Breast epithelium (tissue), 4 donors: ENCODE results near the gene CHCHD6. TPM values are rescaled to one million over a fixed set of nuclear protein-coding genes. Genes with fewer than 3 reads are reported as not detected.

ENCODE experiments used
- DNase-seq, 2 donors: peaks; one replicate each; pipeline ENCODE4 v3.0.0-alpha.2; 2019; ENCODE audit warnings: low spot score in 2 of 2
- H3K27ac ChIP-seq, 2 donors: fragments of 200-600 bp; sonication (generic) in 1 of 2; one replicate each; pipeline ENCODE4 v1.5.1; 2016 to 2019; ENCODE audit warnings: mild to moderate bottlenecking in 1 of 2
- H3K27me3 ChIP-seq, 2 donors: fragments of 200-600 bp; sonication (generic) in 1 of 2; one replicate each; pipeline versions ENCODE4 v1.5.1 to v1.6.0; 2017 to 2019; ENCODE audit warnings: control low read depth in 1 of 2, mild to moderate bottlenecking in 1 of 2
- H3K36me3 ChIP-seq: fragments of 200-600 bp; one replicate; pipeline ENCODE4 v1.5.1; 2019
- H3K4me1 ChIP-seq, 2 donors: fragments of 200-600 bp; sonication (generic); one replicate each; pipeline ENCODE4 v1.5.1; 2016 to 2019; ENCODE audit warnings: control low read depth in 1 of 2
- H3K4me3 ChIP-seq, 3 donors: fragments of 200-600 bp; sonication (generic); 1 replicate in 2 of 3; 2 replicates in 1 of 3; pipeline ENCODE4 v1.5.1; 2016 to 2019; ENCODE audit warnings: mild to moderate bottlenecking in 3 of 3, moderate library complexity in 2 of 3
- H3K9me3 ChIP-seq, 2 donors: fragments of 200-600 bp; sonication (generic) in 1 of 2; one replicate each; pipeline ENCODE4 v1.5.1; 2016 to 2019; ENCODE audit warnings: control low read depth in 1 of 2
- POLR2A ChIP-seq: fragments of 450-650 bp; IDR thresholded peaks from one replicate; pipeline ENCODE4 v1.6.1; 2016; ENCODE audit warnings: antibody characterized with exemption, mild to moderate bottlenecking, moderate library complexity
- POLR2AphosphoS5 ChIP-seq, 3 donors: sonication (generic); formaldehyde crosslinking; IDR thresholded peaks; one replicate each; pipeline ENCODE4 v1.6.1; 2017; ENCODE audit warnings: antibody characterized with exemption in 3 of 3
- intact Hi-C: fragments of 100-400 bp; cut with DNase I; formaldehyde crosslinking; loops from one replicate; pipeline ENCODE4 v1.15.1; 2023; ENCODE audit warnings: low total_unique reads
- total RNA-seq, 3 donors: library from RNA; depleted of rRNA; stranded (reverse); fragments of >200 nt; gene quantifications; one replicate each; pipeline ENCODE4 v1.1.0, GENCODE V29; 2016
- TF ChIP-seq, protein P1 (sequence below), 3 donors: fragments of 450-650 bp; IDR thresholded peaks; one replicate each; pipeline ENCODE4 v1.5.1; 2016 to 2017; ENCODE audit warnings: antibody characterized with exemption in 3 of 3, mild to moderate bottlenecking in 3 of 3, moderate library complexity in 3 of 3

The CHCHD6 gene
- total RNA-seq, 3 donors from 2014 or later: 12.2 to 21.2 (median 19.3) TPM

DNA sequence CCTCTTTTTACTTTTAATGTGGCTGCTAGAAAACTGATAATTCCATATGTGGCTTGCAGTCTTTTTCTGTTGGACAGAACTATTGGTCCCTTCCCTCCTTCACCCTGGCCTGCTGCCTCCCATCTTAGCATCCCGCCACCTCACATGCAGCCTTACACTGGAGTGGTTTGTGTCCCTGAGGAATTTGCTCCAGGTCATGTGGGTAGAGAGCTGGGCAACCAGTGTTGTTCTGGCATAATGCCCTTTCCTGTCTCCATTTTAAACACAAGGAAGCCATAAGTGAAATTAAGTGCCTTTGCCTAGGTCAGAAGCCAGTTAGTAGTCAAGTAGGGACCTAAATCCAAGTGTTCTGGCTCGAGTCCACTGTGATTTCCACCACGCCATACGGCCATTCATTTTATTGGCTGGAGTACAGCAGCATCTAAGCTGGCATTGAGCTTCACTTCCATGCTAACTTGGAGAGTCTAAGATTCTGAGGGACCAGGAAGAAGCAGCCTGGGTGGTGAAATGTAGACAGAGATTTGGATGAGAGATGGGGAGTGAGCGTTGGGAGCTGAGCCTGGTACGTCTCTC lies 232.9 kb downstream of the CHCHD6 start:
- Histone ChIP-seq H3K4me1 (peaks cover 0 to 3% of the 10 kb centered on the region in 2 donors), H3K9me3 (no peaks in the 10 kb centered on the region), H3K4me3 (no peak overlapping the region), H3K36me3 (no peaks in the 10 kb centered on the region), H3K27me3 (no peaks in the 10 kb centered on the region), H3K27ac (no peak overlapping the region)
- DNase-seq: no peak
- intact Hi-C loops: no loop called here
- TF ChIP-seq POLR2AphosphoS5 (IDR thresholded peaks at IDR 0.05) (no peak), POLR2A (no peak)
- TF ChIP-seq, protein P1, sequence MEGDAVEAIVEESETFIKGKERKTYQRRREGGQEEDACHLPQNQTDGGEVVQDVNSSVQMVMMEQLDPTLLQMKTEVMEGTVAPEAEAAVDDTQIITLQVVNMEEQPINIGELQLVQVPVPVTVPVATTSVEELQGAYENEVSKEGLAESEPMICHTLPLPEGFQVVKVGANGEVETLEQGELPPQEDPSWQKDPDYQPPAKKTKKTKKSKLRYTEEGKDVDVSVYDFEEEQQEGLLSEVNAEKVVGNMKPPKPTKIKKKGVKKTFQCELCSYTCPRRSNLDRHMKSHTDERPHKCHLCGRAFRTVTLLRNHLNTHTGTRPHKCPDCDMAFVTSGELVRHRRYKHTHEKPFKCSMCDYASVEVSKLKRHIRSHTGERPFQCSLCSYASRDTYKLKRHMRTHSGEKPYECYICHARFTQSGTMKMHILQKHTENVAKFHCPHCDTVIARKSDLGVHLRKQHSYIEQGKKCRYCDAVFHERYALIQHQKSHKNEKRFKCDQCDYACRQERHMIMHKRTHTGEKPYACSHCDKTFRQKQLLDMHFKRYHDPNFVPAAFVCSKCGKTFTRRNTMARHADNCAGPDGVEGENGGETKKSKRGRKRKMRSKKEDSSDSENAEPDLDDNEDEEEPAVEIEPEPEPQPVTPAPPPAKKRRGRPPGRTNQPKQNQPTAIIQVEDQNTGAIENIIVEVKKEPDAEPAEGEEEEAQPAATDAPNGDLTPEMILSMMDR (IDR thresholded peaks at IDR 0.05): no peak

DNA sequence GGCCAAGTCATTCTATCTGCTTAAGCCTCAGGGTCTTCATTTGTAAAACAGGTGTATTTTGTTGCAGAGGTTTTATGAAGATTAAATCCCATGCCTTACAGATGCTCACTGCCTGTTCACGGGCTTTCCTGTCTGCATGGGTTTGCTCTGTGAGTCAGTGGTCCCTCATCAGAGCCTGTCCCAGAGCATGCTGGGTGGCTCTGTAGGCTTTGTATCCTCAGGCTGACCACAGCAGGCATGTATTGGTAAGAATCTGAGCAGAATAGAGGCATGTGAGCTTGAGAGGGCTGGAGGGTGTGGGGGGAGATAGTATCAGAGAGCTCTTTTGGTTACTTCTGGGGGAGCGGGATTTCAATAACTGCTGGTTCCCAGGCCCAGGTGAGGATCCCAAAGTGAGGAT lies 233.5 kb downstream of the CHCHD6 start:
- no peak overlapping the region for H3K4me3 ChIP-seq
- TF ChIP-seq POLR2AphosphoS5 (IDR thresholded peaks at IDR 0.05): no peak
- no peak for TF ChIP-seq POLR2A
- TF ChIP-seq, protein P1 (IDR thresholded peaks at IDR 0.05): no peak
- intact Hi-C loops: no loop called here
- H3K36me3 ChIP-seq: no peaks in the 10 kb centered on the region
- H3K9me3 ChIP-seq: no peaks in the 10 kb centered on the region
- no peaks in the 10 kb centered on the region for H3K4me1 ChIP-seq
- DNase-seq: no peak
- no peaks in the 10 kb centered on the region for H3K27me3 ChIP-seq
- peak overlapping the region in 1 of 2 donors; percentile 7 for H3K27ac ChIP-seq

DNA sequence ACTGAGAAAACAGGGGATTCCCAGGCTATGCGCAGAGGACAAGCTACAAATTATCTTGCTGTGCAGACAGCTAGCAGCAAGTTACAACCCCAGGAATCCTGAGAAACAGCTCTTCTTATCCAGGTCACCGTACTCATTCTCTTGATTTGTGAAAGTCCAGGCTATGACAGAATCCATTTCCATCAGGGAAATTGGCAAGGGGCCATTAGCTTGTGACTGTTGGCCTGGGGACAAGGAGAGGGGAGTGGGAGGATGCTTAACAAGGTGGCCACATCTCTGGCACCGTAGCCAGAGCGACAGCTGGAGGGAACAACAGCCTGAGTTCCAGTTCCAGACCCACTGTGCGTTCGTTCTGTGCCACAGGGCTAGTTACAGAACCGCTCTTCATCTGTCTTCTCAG lies 233.9 kb downstream of the CHCHD6 start:
- H3K9me3 ChIP-seq: no peaks in the 10 kb centered on the region
- intact Hi-C loops: no loop called here
- no peak for DNase-seq
- TF ChIP-seq POLR2AphosphoS5 (IDR thresholded peaks at IDR 0.05) (no peak), POLR2A (no peak)
- TF ChIP-seq, protein P1 (IDR thresholded peaks at IDR 0.05): no peak
- H3K4me3 ChIP-seq: no peak overlapping the region
- H3K27me3 ChIP-seq: no peaks in the 10 kb centered on the region
- no peaks in the 10 kb centered on the region for H3K36me3 ChIP-seq
- no peaks in the 10 kb centered on the region for H3K4me1 ChIP-seq
- no peak overlapping the region for H3K27ac ChIP-seq

DNA sequence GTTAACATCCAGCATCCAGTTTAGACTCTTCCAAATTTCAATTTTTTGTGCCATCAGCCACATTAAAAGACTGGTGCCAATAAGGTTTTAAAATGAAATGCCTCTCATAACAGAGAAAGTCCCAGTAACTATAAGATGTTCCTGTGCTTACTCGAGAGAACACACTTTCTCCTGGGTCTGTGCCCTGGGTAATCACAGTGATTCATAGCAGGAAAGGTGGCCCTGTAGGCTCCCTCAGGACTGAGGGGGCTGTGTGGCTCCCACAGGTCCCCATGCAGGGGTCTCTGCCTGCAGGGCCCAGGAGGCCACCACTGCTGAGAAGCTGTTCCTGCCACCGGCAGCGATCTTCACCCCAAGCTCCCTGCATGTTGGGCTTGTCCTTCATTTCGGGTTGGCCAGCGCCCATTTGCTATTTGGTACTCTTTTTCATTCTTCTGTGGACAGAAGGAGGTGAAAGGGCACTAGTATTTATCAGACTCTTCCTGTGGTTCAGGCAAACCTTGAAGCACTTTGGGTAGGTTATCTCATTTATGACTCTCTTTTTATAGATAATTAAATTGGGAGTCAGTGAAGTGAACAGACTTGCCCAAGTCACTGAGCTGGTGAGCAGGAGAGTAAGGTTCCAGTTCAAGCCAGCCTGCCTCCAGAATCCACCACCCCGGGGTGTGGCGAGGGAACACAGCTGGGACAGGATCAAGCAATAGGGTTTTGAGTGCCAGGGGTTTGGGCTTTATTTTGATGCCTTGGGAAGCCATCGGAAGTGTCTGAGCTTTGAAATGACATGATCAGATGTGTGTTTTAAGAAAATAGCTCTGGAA lies 234.7 kb downstream of the CHCHD6 start:
- no peak overlapping the region for H3K4me3 ChIP-seq
- no peaks in the 10 kb centered on the region for H3K4me1 ChIP-seq
- no peaks in the 10 kb centered on the region for H3K9me3 ChIP-seq
- TF ChIP-seq POLR2AphosphoS5 (IDR thresholded peaks at IDR 0.05) (no peak), POLR2A (no peak)
- TF ChIP-seq, protein P1 (IDR thresholded peaks at IDR 0.05): no peak
- DNase-seq: no peak
- intact Hi-C loops: no loop called here
- no peaks in the 10 kb centered on the region for H3K36me3 ChIP-seq
- no peak overlapping the region for H3K27ac ChIP-seq
- no peaks in the 10 kb centered on the region for H3K27me3 ChIP-seq

DNA sequence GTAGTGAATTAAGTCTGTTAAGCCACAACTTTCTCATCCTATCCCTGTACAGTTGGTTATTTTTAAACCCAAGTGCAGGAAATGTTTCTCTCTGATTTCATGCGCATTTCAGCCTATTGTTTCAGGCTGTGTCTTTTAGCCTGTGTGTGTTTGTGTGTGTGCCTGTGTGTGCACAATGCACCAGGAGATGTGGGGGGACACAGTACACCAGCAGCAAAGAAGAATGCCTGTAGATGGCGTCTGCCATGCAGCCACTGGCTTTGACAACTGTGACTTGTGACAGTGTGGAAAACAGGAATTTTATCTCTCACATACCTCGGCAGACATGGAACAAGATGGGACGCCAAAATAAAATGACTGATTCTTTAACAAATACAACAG lies 235.3 kb downstream of the CHCHD6 start:
- H3K4me1 ChIP-seq: no peaks in the 10 kb centered on the region
- H3K4me3 ChIP-seq: no peak overlapping the region
- no peaks in the 10 kb centered on the region for H3K27me3 ChIP-seq
- no peaks in the 10 kb centered on the region for H3K9me3 ChIP-seq
- H3K27ac ChIP-seq: no peak overlapping the region
- H3K36me3 ChIP-seq: no peaks in the 10 kb centered on the region
- DNase-seq: no peak
- TF ChIP-seq POLR2A: no peak
- TF ChIP-seq POLR2AphosphoS5 (IDR thresholded peaks at IDR 0.05): no peak
- TF ChIP-seq, protein P1 (IDR thresholded peaks at IDR 0.05): no peak
- intact Hi-C loops: no loop called here
